Measurements from ENCODE around the gene VASH2. TPM values are rescaled to one million over a fixed set of nuclear protein-coding genes. Genes with fewer than 3 reads are reported as not detected.
"Not testable (repeated sequence)": the region's sequence is repeated elsewhere in the genome, so short reads cannot be mapped to it uniquely, and the experiment has no call there.

VASH2 gene
- polyA plus RNA-seq, 1 donor: 5.1 TPM

- peaks cover 5% of the 10 kb centered on the region for H3K4me1 ChIP-seq (ENCODE audit: control insufficient read depth, insufficient read depth, low read length)
- no peak overlapping the region for H3K27ac ChIP-seq (ENCODE audit: low read length)
- H3K4me3 ChIP-seq (ENCODE audit: low read length): no peak overlapping the region
- 25% methylated on average over 1 of the region's 1 CpG for WGBS (ENCODE audit: insufficient coverage, low lambda C conversion rate)
- H3K36me3 ChIP-seq (ENCODE audit: control insufficient read depth, insufficient read depth, low read length): peaks cover 7% of the 10 kb centered on the region
- H3K9me3 ChIP-seq (ENCODE audit: control insufficient read depth, low read depth, low read length): no peaks in the 10 kb centered on the region
- DNase-seq: no peak
- no peaks in the 10 kb centered on the region for H3K27me3 ChIP-seq (ENCODE audit: control insufficient read depth, insufficient read depth, low read length)
Measured at GRCh38 chr1:212990276-212990675, 39.9 kb downstream of the VASH2 start.

GRCh38 chr1:212993960-212994359 is 43.6 kb downstream of the VASH2 start:
- H3K27ac ChIP-seq (ENCODE audit: low read length); H3K9me3 ChIP-seq (ENCODE audit: control insufficient read depth, low read depth, low read length); H3K4me1 ChIP-seq (ENCODE audit: control insufficient read depth, insufficient read depth, low read length); H3K27me3 ChIP-seq (ENCODE audit: control insufficient read depth, insufficient read depth, low read length); DNase-seq; H3K4me3 ChIP-seq (ENCODE audit: low read length): not testable (repeated sequence)
- WGBS (ENCODE audit: insufficient coverage, low lambda C conversion rate): no CpG with 5 or more reads among the region's 8 CpGs
- H3K36me3 ChIP-seq (ENCODE audit: control insufficient read depth, insufficient read depth, low read length): peaks cover 22% of the 10 kb centered on the region

DNA sequence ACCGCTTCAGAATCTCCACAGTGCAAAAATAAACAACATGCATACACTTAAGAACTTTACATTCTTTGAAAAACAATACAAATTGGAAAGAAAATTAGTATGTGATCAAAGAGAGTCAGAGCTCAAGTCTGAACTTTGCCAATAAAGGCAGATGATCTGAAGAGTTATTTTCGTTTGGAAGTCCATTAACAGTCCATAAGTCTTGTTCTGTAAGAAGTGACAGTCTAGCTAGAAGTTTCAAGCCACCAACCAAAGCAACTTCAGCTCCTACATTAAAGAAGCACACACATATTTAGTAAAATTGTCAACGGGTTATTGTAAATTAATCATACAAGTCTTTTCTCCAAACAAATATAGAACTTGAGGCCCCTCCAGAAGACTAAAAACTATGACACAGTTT is 44.6 kb downstream of the VASH2 start:
- H3K27ac ChIP-seq (ENCODE audit: low read length): no peak overlapping the region
- no peak for DNase-seq
- H3K4me1 ChIP-seq (ENCODE audit: control insufficient read depth, insufficient read depth, low read length): no peaks in the 10 kb centered on the region
- 100% methylated on average over 1 of the region's 3 CpGs for WGBS (ENCODE audit: insufficient coverage, low lambda C conversion rate)
- H3K9me3 ChIP-seq (ENCODE audit: control insufficient read depth, low read depth, low read length): no peaks in the 10 kb centered on the region
- H3K27me3 ChIP-seq (ENCODE audit: control insufficient read depth, insufficient read depth, low read length): no peaks in the 10 kb centered on the region
- peaks cover 25% of the 10 kb centered on the region for H3K36me3 ChIP-seq (ENCODE audit: control insufficient read depth, insufficient read depth, low read length)
- no peak overlapping the region for H3K4me3 ChIP-seq (ENCODE audit: low read length)

DNA sequence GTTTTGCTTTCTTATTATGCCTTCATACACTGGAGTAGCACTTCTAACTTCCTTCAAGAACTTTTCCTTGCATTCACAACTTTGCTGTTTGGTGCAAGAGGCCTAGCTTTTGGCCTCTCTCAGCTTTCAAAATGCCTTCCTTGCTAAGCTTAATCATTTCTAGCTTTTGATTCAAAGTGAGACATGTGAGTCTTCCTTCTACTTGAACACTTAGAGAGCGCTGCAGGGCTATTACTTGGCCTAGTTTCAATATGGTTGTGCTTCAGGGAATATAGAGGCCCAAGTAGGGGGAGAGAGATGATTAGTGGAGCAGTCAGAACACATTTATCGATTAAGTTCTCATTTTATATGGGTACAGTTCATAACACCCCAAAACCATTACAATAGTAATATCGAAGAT is 52.9 kb downstream of the VASH2 start:
- Histone ChIP-seq H3K9me3 (ENCODE audit: control insufficient read depth, low read depth, low read length) (no peaks in the 10 kb centered on the region), H3K27ac (ENCODE audit: low read length) (no peak overlapping the region), H3K27me3 (ENCODE audit: control insufficient read depth, insufficient read depth, low read length) (no peaks in the 10 kb centered on the region), H3K4me3 (ENCODE audit: low read length) (no peak overlapping the region), H3K4me1 (ENCODE audit: control insufficient read depth, insufficient read depth, low read length) (no peaks in the 10 kb centered on the region), H3K36me3 (ENCODE audit: control insufficient read depth, insufficient read depth, low read length) (peaks cover 45% of the 10 kb centered on the region)
- no peak for DNase-seq
- 90% methylated on average over 2 of the region's 3 CpGs for WGBS (ENCODE audit: insufficient coverage, low lambda C conversion rate)

DNA sequence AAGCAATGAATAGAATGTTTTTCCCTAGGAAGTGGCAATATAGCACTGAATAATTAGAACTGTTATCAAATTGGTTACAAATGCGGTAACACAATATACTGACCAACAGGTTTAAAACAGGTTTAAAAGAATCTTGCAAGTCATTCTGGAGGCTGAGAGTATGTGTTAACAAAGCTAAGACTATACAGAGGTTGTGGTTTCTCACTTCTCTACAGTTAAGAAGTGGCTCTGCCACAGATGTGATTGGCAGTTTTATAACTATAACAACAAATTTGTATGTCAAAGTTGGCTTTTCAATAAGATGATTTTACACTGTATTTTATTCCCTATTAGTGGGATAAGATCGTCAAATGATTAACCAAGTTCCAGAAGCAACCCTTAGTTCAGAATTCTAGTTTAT is 58.2 kb downstream of the VASH2 start:
- 83% methylated on average over 1 of the region's 2 CpGs for WGBS (ENCODE audit: insufficient coverage, low lambda C conversion rate)
- H3K27me3 ChIP-seq (ENCODE audit: control insufficient read depth, insufficient read depth, low read length): no peaks in the 10 kb centered on the region

DNA sequence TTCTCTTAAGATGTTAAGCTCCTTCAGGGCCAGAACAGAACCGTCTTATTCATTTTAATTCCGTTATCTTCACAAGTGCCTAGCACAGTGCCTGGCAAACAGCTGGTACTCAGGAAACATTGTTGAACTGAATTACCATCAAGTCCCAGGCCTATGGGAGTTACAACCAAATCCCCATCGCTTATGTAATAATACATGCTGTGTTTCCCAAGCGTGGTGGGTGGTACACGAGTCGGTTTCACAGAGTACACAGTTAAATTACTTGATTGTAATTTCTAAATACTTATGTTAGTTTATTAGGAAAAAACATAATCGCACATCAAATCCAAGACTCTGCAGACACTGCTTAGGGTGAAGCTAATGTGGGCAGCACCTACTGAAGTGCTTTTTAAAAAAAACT is 64.3 kb downstream of the VASH2 start:
- no CpG with 5 or more reads among the region's 7 CpGs for WGBS (ENCODE audit: insufficient coverage, low lambda C conversion rate)

More for the DNA sequence above, 58.2 kb downstream of the VASH2 start:
- H3K4me1 ChIP-seq (ENCODE audit: control insufficient read depth, insufficient read depth, low read length): no peaks in the 10 kb centered on the region
- H3K4me3 ChIP-seq (ENCODE audit: low read length): no peak overlapping the region
- no peak overlapping the region for H3K27ac ChIP-seq (ENCODE audit: low read length)
- DNase-seq: no peak
- no peaks in the 10 kb centered on the region for H3K9me3 ChIP-seq (ENCODE audit: control insufficient read depth, low read depth, low read length)
- peaks cover 29% of the 10 kb centered on the region for H3K36me3 ChIP-seq (ENCODE audit: control insufficient read depth, insufficient read depth, low read length)

GRCh38 chr1:213015099-213016050 is 65.0 kb downstream of the VASH2 start, which contains the start of gene ANGEL2:
ANGEL2 (minus strand) TSS chr1:213015867; CDS start chr1:213015671, 196 bp downstream.
- peaks cover 6% of the 10 kb centered on the region for H3K4me1 ChIP-seq (ENCODE audit: control insufficient read depth, insufficient read depth, low read length)
- peak; percentile 98 to 99 for DNase-seq
- H3K27me3 ChIP-seq (ENCODE audit: control insufficient read depth, insufficient read depth, low read length): no peaks in the 10 kb centered on the region
- peak within 1 kb of the TSS; percentile 92 for H3K4me3 ChIP-seq (ENCODE audit: low read length)
- H3K36me3 ChIP-seq (ENCODE audit: control insufficient read depth, insufficient read depth, low read length): peaks cover 8% of the 10 kb centered on the region
- peaks cover 2% of the 10 kb centered on the region for H3K9me3 ChIP-seq (ENCODE audit: control insufficient read depth, low read depth, low read length)
- WGBS (ENCODE audit: insufficient coverage, low lambda C conversion rate): 0% methylated on average over 4 of the region's 66 CpGs
- peak within 1 kb of the TSS; percentile 90 for H3K27ac ChIP-seq (ENCODE audit: low read length)

More for the DNA sequence above, 64.3 kb downstream of the VASH2 start:
- peaks cover 2% of the 10 kb centered on the region for H3K9me3 ChIP-seq (ENCODE audit: control insufficient read depth, low read depth, low read length)
- DNase-seq: no peak
- H3K36me3 ChIP-seq (ENCODE audit: control insufficient read depth, insufficient read depth, low read length): peaks cover 8% of the 10 kb centered on the region
- peaks cover 6% of the 10 kb centered on the region for H3K4me1 ChIP-seq (ENCODE audit: control insufficient read depth, insufficient read depth, low read length)
- no peaks in the 10 kb centered on the region for H3K27me3 ChIP-seq (ENCODE audit: control insufficient read depth, insufficient read depth, low read length)
- peak overlapping the region; percentile 92 for H3K4me3 ChIP-seq (ENCODE audit: low read length)
- peak overlapping the region; percentile 90 for H3K27ac ChIP-seq (ENCODE audit: low read length)

- H3K27ac ChIP-seq (ENCODE audit: low read length): no peak overlapping the region
- H3K4me1 ChIP-seq (ENCODE audit: control insufficient read depth, insufficient read depth, low read length): peaks cover 6% of the 10 kb centered on the region
- DNase-seq: no peak
- H3K36me3 ChIP-seq (ENCODE audit: control insufficient read depth, insufficient read depth, low read length): no peaks in the 10 kb centered on the region
- no peaks in the 10 kb centered on the region for H3K27me3 ChIP-seq (ENCODE audit: control insufficient read depth, insufficient read depth, low read length)
- H3K4me3 ChIP-seq (ENCODE audit: low read length): no peak overlapping the region
- H3K9me3 ChIP-seq (ENCODE audit: control insufficient read depth, low read depth, low read length): peaks cover 2% of the 10 kb centered on the region
- WGBS (ENCODE audit: insufficient coverage, low lambda C conversion rate): no CpG with 5 or more reads among the region's 9 CpGs
Measured at GRCh38 chr1:213017447-213018273, 67.3 kb downstream of the VASH2 start.

DNA sequence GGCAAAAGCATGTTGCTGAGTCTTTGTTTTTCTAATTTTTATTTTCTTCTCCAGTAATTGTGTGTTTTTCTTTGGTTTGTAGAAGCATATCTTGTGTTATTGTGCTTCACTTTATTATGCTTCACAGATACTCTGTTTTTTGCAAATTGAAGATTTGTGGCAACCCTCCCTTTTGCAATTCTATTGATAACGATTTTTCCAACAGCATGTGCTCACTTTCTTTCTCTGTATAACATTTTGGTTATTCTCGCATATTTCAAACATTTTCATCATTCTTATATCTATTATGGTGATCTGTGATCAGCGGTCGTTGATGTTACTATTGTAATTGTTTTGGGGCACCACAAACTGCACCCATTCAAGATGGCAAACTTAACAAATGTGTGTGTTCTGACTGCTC is 69.1 kb downstream of the VASH2 start:
- no peak for DNase-seq
- 92% methylated on average over 2 of the region's 4 CpGs for WGBS (ENCODE audit: insufficient coverage, low lambda C conversion rate)
- no peaks in the 10 kb centered on the region for H3K36me3 ChIP-seq (ENCODE audit: control insufficient read depth, insufficient read depth, low read length)
- peaks cover 2% of the 10 kb centered on the region for H3K9me3 ChIP-seq (ENCODE audit: control insufficient read depth, low read depth, low read length)
- H3K4me3 ChIP-seq (ENCODE audit: low read length): no peak overlapping the region
- H3K4me1 ChIP-seq (ENCODE audit: control insufficient read depth, insufficient read depth, low read length): peaks cover 2% of the 10 kb centered on the region
- H3K27me3 ChIP-seq (ENCODE audit: control insufficient read depth, insufficient read depth, low read length): no peaks in the 10 kb centered on the region
- H3K27ac ChIP-seq (ENCODE audit: low read length): no peak overlapping the region

DNA sequence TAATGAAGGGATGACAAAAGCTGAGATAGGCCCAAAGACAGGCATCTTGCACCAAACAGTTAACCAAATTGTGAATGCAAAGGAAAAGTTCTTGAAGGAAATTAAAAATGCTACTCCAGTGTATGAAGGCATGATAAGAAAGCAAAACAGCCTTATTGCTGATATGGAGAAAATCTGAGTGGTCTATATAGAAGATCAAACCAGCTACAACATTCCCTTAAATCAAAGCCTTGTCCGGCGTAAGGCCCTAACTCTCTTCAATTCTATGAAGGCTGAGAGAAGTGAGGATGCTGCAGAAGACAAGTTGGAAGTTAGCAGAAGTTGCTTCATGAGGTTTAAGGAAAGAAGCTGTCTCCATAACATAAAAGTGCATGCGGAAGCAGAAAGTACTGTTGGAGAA is 69.7 kb downstream of the VASH2 start:
- WGBS (ENCODE audit: insufficient coverage, low lambda C conversion rate): 100% methylated on average over 1 of the region's 3 CpGs
- Histone ChIP-seq H3K9me3 (ENCODE audit: control insufficient read depth, low read depth, low read length) (peaks cover 2% of the 10 kb centered on the region), H3K27ac (ENCODE audit: low read length) (no peak overlapping the region), H3K36me3 (ENCODE audit: control insufficient read depth, insufficient read depth, low read length) (no peaks in the 10 kb centered on the region), H3K27me3 (ENCODE audit: control insufficient read depth, insufficient read depth, low read length) (no peaks in the 10 kb centered on the region), H3K4me1 (ENCODE audit: control insufficient read depth, insufficient read depth, low read length) (no peaks in the 10 kb centered on the region), H3K4me3 (ENCODE audit: low read length) (no peak overlapping the region)
- DNase-seq: no peak

All from large intestine (tissue), 3 donors.